OCI-LY3 (cell line): Measurements from ENCODE around the gene RAB29.

Experiments used
- H2AFZ ChIP-seq: fragments of 200-600, 300-600 bp; shearing (Covaris generic); 2 replicates; pipeline ENCODE4 v1.6.0; 2014; ENCODE audit warnings: antibody characterized with exemption, low read depth, low read length
- H3K27ac ChIP-seq: fragments of 200-600, 300-600 bp; sonication (generic); 2 replicates; pipeline ENCODE4 v1.5.1; 2014; ENCODE audit warnings: mild to moderate bottlenecking, low read length, moderate library complexity, mixed read lengths
- H3K27me3 ChIP-seq: fragments of 200-600, 300-600 bp; sonication (generic); 2 replicates; pipeline ENCODE4 v1.6.1; 2014; ENCODE audit warnings: low read depth, low read length, mixed read lengths
- H3K36me3 ChIP-seq: fragments of 200-600, 300-600 bp; sonication (generic); replicated peaks from 2 replicates; pipeline ENCODE3; 2014; ENCODE audit warnings: low read depth, low read length, mixed read lengths
- H3K4me1 ChIP-seq: fragments of 300-600, 200-600 bp; sonication (generic); 2 replicates; pipeline ENCODE4 v1.6.1; 2014; ENCODE audit warnings: low read length, mixed read lengths
- H3K4me2 ChIP-seq: fragments of 200-600, 300-600 bp; sonication (generic); 2 replicates; pipeline ENCODE4 v1.6.1; 2014; ENCODE audit warnings: low read length, mixed read lengths
- H3K4me3 ChIP-seq: fragments of 300-600, 200-600 bp; sonication (generic); 2 replicates; pipeline ENCODE4 v1.5.1; 2014; ENCODE audit warnings: antibody characterized with exemption, mild to moderate bottlenecking, low read length, moderate library complexity
- H3K79me2 ChIP-seq: fragments of 300-600, 200-600 bp; shearing (Covaris generic); 2 replicates; pipeline ENCODE4 v1.6.1; 2014; ENCODE audit warnings: mild to moderate bottlenecking, low read length, mixed read lengths
- H3K9ac ChIP-seq: fragments of 300-600, 200-600 bp; shearing (Covaris generic); 2 replicates; pipeline ENCODE4 v1.6.0; 2014; ENCODE audit warnings: mild to moderate bottlenecking, low read length, moderate library complexity
- H3K9me3 ChIP-seq: fragments of 200-600, 300-600 bp; shearing (Covaris generic); 2 replicates; pipeline ENCODE4 v1.6.1; 2014; ENCODE audit warnings: low read length, mixed read lengths; ENCODE audit not compliant: insufficient read depth
- H4K20me1 ChIP-seq: fragments of 200-600, 300-600 bp; sonication (generic); 2 replicates; pipeline ENCODE4 v1.6.1; 2016; ENCODE audit warnings: low read length, mixed read lengths; ENCODE audit not compliant: insufficient read depth
- EZH2phosphoT487 ChIP-seq: fragments of 200-600 bp; shearing (Covaris generic); IDR thresholded peaks from 2 replicates; pipeline ENCODE4 v1.6.1; 2018; ENCODE audit warnings: antibody characterized with exemption, mixed run types, low read depth
- TF ChIP-seq, protein P1 (sequence below): fragments of 200-600, 300-600 bp; sonication (generic); IDR thresholded peaks from 2 replicates; pipeline ENCODE4 v1.5.1; 2014; ENCODE audit warnings: antibody characterized with exemption, low read length, low read depth

The RAB29 gene

DNA sequence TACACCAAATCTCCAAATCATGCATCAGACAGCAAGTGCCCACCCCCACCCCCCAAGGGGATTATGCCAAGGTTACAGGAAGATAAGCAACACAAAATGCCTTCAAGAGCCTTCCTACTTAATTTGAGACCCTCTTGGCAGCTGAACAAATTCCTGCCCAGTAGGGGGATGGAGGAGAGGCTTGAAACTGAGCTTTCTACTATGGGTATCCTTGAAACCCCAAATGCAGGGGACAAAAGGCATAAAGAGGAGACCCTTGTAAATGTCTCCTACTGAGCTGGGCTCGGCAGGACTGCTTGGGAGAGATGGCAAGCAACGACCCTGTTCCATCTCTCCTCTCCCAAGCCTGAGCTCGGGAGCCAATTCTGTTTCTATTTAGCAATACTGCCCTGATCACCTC lies 34.2 kb upstream of the RAB29 start:
- no peak for TF ChIP-seq EZH2phosphoT487
- TF ChIP-seq, protein P1, sequence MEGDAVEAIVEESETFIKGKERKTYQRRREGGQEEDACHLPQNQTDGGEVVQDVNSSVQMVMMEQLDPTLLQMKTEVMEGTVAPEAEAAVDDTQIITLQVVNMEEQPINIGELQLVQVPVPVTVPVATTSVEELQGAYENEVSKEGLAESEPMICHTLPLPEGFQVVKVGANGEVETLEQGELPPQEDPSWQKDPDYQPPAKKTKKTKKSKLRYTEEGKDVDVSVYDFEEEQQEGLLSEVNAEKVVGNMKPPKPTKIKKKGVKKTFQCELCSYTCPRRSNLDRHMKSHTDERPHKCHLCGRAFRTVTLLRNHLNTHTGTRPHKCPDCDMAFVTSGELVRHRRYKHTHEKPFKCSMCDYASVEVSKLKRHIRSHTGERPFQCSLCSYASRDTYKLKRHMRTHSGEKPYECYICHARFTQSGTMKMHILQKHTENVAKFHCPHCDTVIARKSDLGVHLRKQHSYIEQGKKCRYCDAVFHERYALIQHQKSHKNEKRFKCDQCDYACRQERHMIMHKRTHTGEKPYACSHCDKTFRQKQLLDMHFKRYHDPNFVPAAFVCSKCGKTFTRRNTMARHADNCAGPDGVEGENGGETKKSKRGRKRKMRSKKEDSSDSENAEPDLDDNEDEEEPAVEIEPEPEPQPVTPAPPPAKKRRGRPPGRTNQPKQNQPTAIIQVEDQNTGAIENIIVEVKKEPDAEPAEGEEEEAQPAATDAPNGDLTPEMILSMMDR: no peak
- Histone ChIP-seq H2AFZ (no peak overlapping the region), H3K4me1 (peaks cover 20% of the 10 kb centered on the region), H3K27me3 (no peaks in the 10 kb centered on the region), H3K36me3 (peaks cover 37% of the 10 kb centered on the region), H3K79me2 (peaks cover 86% of the 10 kb centered on the region), H3K9me3 (no peaks in the 10 kb centered on the region), H3K4me3 (no peak overlapping the region), H3K27ac (no peak overlapping the region), H3K4me2 (no peak overlapping the region), H3K9ac (no peak overlapping the region), H4K20me1 (peaks cover 56% of the 10 kb centered on the region)

DNA sequence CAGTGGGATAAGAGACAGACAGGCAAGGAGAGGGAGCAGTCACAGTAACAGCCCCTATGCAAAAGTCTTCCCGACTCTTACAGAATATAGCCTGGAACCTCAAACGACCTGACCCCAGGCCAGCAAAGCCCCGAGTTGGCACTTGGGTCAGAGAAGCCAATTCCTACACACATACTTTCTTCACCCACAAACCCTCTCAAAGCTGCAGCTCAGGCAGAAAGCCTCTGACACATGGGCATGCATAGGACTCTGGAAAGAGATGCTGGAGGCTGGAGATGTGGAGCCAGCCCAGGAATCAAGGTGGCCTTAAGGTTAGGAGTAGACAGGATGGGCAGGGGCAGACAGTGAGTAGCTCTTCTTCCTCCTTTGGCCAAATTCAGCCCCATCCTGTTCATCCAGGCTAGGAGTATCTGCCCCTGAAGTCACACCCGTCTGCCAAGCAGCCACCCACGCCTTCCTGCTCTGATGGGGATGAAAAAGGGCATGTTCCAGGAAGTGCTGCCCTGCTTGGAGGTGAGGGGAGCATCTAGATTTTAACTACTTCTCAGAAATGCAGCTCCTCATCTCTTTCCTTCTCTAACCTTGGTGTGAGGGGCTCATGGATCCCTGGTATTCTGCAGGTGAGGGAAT lies 29.9 kb upstream of the RAB29 start:
- TF ChIP-seq, protein P1: no peak
- peaks cover 65% of the 10 kb centered on the region for H4K20me1 ChIP-seq
- H3K27ac ChIP-seq: no peak overlapping the region
- no peaks in the 10 kb centered on the region for H3K9me3 ChIP-seq
- H3K79me2 ChIP-seq: peaks cover 72% of the 10 kb centered on the region
- H3K4me1 ChIP-seq: no peaks in the 10 kb centered on the region
- H3K9ac ChIP-seq: no peak overlapping the region
- H3K36me3 ChIP-seq: peaks cover 45% of the 10 kb centered on the region
- H3K4me2 ChIP-seq: no peak overlapping the region
- no peaks in the 10 kb centered on the region for H3K27me3 ChIP-seq
- no peak overlapping the region for H2AFZ ChIP-seq
- no peak overlapping the region for H3K4me3 ChIP-seq

DNA sequence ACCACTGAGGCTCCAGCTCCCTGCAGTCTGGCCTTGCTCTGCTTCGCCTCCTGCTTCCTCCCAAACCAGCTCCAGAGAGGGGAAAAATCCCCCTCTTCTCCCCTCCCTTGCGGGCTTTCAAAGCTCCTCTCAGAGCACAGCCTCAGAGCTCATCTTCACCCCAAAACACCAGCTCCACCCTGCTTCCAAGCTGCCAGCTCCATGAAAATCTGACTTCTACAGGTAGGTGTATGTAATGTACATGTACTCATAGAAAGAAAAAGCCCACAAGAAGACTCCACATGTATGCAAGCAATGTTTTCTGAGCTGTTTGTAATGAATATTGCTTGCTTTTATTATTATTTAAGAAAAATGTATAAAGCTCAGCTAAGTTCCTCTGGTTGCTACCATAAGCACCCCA lies 29.3 kb upstream of the RAB29 start:
- H3K4me3 ChIP-seq: no peak overlapping the region
- H3K4me2 ChIP-seq: no peak overlapping the region
- peaks cover 66% of the 10 kb centered on the region for H3K79me2 ChIP-seq
- no peaks in the 10 kb centered on the region for H3K4me1 ChIP-seq
- no peaks in the 10 kb centered on the region for H3K9me3 ChIP-seq
- H3K27me3 ChIP-seq: no peaks in the 10 kb centered on the region
- no peak for TF ChIP-seq EZH2phosphoT487
- TF ChIP-seq, protein P1: no peak
- no peak overlapping the region for H3K27ac ChIP-seq
- no peak overlapping the region for H2AFZ ChIP-seq
- H3K36me3 ChIP-seq: peaks cover 43% of the 10 kb centered on the region
- peaks cover 64% of the 10 kb centered on the region for H4K20me1 ChIP-seq
- H3K9ac ChIP-seq: no peak overlapping the region

DNA sequence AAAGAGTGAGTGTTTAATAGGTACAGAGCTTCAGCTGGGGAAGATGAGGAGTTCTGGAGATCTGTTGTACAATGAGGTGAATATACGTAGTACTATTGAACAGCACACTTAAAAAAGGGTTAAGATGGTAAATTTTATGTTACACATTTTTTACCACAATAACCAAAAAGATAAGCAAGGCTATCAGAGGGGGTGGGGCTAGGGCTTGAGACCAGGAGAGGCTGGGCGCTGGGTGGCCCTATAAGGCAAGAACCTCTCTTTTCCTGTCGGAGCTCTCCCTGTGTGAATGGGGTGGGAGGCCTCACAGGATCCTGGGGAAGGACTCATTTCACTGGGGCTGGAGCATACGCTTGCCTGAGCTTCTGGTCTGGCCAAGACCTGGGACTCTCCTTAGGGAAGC lies 28.7 kb upstream of the RAB29 start:
- H3K36me3 ChIP-seq: peaks cover 43% of the 10 kb centered on the region
- TF ChIP-seq, protein P1: no peak
- no peak for TF ChIP-seq EZH2phosphoT487
- no peak overlapping the region for H3K4me2 ChIP-seq
- no peaks in the 10 kb centered on the region for H3K4me1 ChIP-seq
- no peak overlapping the region for H2AFZ ChIP-seq
- H3K9ac ChIP-seq: no peak overlapping the region
- H3K27me3 ChIP-seq: no peaks in the 10 kb centered on the region
- peaks cover 60% of the 10 kb centered on the region for H4K20me1 ChIP-seq
- no peak overlapping the region for H3K4me3 ChIP-seq
- H3K27ac ChIP-seq: no peak overlapping the region
- H3K9me3 ChIP-seq: no peaks in the 10 kb centered on the region
- H3K79me2 ChIP-seq: peaks cover 60% of the 10 kb centered on the region
